SIG-M5 treated with dmso at 0.1 percent for 504 hours (cell line): ENCODE measurements around the gene RRP8.

Source experiments
- DNase-seq: peaks from one replicate; lab custom pipeline; 2025; ENCODE audit not compliant: unreplicated experiment; lab: John Stamatoyannopoulos, UW

Gene RRP8

DNA sequence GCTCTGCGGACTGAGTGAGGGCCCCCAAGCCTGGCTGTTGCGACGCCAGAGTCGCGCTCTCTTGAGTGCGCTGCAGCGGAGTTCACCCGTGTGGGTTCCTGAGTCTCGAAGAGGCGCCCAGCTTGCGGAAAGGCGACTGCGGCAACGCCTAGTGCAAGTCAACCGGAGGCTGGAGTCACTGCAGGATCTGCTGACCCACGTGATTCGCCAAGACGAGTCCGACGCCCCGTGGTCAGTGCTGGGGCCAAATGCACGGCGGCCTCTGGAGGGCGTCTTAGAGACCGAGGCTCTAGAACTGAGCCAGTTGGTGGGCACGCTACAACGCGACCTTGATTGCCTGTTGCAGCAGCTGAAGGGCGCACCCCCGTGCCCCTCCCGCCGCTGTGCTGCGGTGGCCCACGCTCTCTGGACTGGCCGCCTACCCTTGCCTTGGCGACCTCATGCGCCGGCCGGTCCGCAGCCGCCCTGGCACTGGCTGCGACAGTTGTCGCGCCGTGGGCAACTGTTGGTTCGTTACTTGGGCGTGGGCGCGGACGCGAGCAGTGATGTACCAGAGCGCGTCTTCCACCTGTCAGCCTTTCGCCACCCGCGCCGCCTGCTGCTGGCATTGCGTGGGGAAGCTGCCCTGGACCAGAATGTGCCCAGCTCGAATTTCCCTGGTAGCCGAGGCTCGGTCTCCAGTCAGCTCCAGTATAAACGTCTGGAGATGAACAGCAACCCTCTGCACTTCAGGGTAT is 32.6 kb downstream of the RRP8 start:
- no peak for DNase-seq

- DNase-seq, result no peak
Observed at GRCh38 chr11:6569706-6570105, 33.7 kb downstream of the RRP8 start.

DNA sequence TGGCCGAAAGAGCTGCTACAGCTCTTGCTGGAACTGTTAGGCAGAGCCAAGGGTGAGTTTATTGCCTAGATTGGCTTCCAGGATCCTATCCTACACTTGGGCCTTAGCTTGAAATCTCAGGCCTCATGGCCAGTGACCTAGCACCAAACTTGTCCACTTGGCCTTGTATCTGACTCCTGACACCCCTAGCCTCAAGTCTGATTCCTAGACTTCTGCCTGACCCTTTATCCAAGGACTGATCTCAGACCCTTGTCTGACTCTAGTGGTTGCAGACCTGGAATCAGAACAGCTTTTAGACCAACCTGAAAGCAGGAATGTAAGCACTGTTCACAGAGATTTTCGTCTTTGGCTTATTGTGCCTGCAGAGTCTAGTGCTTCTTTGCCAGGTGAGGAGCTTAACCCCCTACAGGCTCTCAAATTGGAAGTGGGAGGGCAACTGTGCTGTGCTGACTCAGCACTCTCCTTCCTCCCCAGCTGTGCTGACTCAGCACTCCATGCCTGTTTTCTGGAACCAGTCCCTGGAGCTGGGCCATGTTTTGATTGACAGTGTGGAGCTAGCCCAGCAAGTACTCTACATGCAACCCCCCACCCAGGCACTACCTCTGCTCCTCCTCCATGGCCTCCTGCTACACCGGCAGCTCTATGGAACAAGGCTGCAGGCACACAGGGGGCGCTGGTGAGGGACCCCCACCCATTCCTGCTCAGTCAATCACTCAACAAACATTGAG is 35.1 kb downstream of the RRP8 start:
- no peak for DNase-seq

DNA sequence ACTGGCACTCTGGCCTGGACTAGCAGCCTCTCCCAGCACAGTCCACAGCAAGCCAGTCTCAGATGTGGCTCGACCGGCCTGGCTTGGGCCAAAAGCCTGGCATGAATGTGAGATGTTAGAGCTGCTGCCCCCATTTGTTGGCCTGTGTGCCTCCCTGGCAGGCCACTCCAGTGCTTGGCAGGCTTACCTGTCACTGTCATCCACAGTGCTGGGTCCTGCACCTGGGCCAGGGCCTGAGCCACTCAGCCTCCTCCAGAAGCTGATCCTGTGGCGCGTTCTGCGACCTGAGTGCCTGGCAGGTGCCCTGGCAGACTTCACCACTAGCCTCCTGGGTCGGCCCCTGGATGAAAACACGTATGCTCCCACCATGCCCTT is 36.1 kb downstream of the RRP8 start:
- DNase-seq, result no peak

DNA sequence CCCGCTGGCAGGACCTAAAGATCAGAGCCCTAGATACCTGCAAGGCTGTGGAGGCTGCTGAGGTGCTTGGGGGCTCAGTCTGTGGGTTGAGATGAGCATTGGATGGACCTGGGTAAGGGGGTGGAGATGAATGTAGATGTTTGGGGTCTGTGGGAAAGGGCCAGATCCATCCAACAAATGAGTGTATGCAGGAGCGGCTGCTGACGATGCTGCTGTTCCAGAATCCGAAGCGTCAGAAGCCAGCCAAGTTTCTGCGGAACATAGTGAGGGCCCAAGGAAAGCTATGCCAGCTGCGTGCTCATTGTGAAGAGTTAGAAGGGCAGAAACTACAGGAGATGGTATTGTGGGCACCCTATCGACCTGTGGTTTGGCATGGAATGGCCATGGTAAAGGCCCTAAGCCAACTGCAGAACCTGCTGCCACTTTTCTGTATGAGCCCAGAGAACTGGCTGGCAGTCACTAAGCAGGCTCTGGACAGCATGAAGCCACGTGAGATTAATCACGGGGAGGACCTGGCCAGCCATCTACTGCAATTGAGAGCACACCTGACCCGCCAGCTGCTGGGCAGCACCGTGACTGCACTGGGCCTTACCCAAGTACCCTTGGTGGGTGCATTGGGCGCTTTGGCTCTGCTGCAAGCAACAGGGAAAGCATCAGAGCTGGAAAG is 36.6 kb downstream of the RRP8 start:
- no peak for DNase-seq

GRCh38 chr11:6565988-6566703 is 37.3 kb downstream of the RRP8 start:
- DNase-seq, result no peak

GRCh38 chr11:6565325-6565724 is 38.1 kb downstream of the RRP8 start:
- no peak for DNase-seq

DNA sequence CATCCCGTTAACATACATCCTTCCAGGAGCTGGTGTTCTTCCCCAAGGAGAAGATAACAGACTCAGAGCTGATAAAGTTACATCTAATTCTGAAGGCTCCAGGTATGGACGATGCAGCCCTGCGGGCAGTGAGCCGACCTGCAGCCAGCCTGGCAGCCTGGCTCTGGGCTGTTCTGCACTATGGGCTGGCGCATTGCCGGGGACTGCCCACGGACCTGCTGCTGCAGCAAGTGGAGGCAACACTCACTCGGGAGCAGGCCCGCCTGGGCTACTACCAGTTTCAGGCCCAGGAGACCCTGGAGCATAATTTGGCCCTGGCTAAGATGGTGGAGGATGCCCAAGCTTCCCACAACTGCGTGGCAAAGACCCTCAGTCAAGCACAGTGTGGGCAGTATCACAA is 39.7 kb downstream of the RRP8 start:
- no peak for DNase-seq

DNA sequence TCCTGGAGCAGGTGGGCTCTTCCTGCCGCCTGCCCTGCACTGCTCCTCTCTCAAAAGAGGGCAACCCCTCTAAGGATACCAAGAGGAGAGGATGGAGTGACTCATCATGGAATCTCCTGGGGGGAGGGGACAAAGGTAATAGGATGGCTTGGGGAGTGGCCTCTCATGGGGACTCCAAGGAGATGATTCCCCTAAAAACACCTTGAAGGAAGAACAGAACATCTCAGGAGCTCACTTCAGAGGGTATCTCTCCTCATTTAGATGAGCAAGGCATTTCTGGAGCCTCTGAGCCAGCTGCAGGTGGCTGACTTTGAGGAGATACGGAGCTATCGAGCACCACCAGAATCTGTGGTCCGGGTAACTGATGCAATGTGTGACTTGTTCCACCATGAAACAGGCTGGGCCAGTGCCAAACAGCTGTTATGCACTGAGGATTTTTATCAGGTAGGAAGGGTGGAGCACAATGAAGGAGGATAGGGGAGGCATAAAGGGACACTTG is 40.2 kb downstream of the RRP8 start:
- no peak for DNase-seq

- no peak for DNase-seq
Observed at GRCh38 chr11:6561288-6561687, 42.1 kb downstream of the RRP8 start.

GRCh38 chr11:6559369-6559768 is 44.0 kb downstream of the RRP8 start:
- DNase-seq, result no peak

DNA sequence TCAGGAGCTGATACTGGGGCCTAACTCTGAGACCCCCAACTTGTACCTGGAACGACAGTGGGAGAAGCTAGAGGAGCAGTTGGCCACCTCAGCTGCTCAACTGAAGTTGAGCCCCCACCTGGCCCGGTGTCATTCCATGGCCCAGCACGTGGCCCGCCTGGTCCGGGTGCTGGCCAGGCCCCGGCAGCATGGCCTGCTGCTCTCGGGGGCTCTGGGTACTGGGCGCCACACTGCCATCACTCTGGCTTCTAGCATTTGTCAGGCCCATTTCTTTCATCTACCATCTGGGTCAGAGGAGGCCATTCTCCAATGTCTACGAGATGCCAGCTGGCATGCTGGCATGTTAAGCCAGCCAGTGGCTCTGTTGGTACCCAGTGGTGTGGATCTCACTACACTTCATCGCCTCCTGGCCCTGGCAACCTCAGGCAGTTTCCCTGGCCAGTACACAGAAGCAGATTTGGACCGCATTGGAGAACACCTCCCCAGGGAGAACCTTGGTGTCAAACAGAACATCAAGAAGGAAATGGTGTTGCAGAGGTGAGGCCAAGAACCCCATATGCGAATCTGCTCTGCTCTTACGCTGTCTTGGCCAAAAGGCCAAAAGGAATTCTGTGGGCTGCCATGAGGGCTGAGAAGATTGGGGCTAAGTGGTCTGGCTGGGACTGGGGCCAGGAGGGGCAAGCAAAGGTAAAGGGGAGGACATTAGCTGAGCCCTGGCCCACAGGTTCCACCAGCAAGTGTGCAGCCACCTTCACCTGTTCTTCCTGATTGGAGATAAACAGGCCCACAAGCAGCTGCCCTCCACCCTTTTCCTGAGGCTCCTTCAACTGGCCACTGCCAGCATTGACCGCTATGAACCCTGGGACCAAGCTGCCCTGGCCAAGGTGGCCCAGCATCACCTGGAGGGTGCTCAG is 45.4 kb downstream of the RRP8 start:
- no peak for DNase-seq

- no peak for DNase-seq
Observed at GRCh38 chr11:6557063-6557462, 46.4 kb downstream of the RRP8 start.

GRCh38 chr11:6556139-6556949 is 47.1 kb downstream of the RRP8 start:
- DNase-seq, result no peak

DNA sequence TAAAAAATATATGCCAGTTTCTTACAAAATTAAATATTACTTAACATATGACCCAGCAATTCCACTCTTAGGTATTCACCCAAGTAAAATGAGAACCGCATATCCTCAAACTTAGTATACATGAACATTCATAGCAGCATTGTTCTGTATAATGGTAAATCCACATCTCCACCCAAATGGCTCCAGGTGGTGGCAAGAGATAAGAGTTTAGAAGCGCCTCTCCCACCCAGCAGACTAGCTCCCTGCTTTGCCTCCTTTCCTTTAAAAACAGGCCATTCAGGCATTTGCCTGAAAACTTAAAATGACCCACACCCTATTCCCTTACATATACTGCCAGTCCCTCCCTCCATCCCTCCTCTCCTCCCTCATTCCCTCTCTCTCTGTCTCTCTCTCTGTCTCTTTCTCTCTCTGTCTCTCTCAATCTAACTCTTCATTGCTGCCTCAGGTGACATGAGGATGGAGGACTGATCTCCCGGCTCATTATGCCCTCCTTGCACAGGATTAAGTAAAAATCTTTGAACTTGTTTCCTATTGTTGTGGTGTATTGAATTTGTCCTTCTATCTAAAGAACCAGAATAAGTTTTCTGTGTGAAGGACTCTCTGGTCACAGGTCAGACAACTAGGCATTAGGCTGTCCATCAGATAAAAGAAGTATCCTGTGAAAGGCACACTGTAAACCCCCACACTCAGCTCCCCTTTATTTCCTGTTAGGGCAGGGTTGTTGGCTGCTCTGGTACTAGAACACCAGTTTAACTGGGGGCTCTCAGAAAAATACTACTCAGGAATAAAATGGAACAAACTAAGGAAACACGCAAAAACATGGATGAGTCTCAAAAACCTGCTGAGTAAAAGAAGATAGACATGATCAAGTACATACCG is 48.3 kb downstream of the RRP8 start:
- DNase-seq, result no peak

DNA sequence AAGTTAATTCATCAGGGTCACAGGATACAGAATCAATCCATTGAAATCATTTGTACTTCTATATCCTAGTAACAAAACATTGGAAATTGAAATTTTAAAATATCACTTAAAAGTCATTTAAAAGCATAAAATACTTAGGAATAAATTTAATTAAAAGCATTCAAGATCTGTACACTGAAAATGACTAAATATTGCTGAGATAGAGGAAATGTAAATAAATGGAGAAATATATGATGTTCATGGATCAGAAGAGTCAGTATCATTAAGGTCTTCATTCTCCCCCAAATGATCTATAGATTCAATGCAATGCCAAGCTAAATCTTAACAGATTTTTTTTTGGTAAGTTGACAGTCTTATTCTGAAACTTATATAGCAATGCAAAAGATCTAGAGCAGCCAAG is 49.8 kb downstream of the RRP8 start:
- DNase-seq, result no peak

DNA sequence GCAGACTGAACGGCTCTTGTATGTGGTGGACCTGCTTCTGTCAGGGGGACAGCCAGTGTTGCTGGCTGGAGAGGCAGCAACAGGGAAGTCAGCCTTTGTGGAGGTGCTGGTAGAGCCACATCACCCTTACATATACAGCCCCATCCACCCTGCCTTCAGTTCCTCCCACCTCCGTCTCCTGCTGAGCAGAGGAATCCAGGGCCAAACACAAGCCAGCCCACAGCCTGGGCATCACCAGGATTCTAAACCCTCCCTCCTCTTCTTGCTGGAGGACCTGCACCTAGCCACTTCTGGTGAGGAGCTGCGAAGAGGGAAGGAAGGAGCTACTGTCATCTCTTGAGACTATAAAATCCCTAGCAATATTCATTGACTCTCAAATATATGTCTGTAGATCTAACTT is 54.8 kb downstream of the RRP8 start:
- DNase-seq, result no peak

- no peak for DNase-seq
Observed at GRCh38 chr11:6548121-6548520, 55.3 kb downstream of the RRP8 start.

DNA sequence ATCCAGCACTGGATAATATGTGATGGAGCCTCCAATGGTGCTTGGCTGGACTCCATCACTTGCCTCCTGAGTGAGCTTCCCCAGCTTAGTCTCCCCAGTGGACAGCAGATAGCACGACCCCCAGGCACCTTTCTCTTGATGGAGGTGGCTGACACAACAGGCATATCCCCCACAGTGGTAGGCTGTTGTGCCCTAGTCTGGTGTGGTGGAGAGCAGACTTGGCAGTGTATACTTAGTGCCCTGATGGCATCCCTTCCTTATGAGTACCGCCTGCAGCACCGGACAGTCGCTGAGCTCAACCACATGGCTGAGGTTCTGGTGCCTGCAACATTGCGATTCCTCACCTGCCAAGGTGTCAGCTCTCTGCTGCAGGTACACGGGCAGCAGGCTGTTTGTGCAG is 56.2 kb downstream of the RRP8 start:
- DNase-seq, result no peak
